ENCODE data around the gene ZFP36L1.

Gene ZFP36L1

DNA sequence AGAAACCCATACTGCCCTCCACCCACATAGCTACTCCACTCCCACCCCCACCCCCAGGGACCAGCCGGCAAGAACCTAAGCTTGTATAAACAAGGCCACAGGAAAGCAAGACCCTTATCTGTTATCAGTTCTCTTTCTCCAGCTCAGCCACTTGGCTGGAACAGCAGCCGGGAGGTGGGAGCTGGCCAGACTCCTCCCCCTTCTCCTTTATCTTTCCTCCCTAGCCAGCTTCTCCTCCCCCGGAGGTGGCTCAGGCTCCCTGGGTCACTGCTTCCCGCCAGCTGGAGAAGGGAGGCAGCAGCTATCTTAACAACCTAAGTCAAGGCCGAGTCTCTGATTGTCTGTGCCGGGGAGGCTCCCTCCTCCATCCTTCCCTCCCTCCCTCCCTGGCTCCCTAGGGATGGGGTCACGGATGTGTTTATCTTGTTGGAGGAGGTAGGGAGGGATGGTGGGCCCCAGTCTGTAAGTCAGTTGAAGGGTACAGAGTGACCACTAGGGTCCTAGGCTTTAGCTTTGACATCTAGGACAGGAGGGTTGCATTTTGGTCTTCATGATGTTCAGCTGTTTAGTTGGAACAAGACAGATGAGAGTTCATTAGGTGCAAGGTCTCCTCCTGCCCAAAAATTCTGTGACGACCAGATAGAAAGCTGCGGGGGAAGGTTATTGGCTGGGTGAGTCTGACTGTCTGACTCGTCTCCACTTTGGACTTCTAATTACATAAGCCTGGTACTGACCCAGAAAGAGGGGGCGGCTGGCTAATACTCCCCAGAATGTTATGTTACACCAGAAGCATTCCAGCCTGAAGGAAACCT lies 29.7 kb downstream of the ZFP36L1 start:
- ATAC-seq (no peak), DNase-seq (no peak)

DNA sequence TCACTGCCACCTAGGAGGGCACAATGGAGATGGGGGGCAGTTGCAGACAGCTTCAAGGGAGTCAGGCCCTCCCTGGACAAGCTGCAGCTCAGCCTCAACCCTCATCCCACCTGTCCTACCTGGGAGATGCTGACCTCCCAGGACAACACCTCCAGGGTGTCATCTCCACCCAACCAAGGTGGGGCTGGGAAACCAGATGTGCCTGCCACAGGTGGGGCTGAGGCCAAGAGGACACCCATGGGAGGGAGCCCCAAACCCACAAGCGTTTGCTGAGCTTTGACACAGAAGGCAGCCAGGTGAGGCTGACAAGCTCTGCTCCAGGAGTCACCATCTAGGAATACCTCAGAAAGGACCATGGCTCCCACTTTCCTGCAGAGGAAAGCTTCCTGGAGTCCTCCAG lies 31.5 kb downstream of the ZFP36L1 start:
- no peak for DNase-seq
- no peak for ATAC-seq

DNA sequence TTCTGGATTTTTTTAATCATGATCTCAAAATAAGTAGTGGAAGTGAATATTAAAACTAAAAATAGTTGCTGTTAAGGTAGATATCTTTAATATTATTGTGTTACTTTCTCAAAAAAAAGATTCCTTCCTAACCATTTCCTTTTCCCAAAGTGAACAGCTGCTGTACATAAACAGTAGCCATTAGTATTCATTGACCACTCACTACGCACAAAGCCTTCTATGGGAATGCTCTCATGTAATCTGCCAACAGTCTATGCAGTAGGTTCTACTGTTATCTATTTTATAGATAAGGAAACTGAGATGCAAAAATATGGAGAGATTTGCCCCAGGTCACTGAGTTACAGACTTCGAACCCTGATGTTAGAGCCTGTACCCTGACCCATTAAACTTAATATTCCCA lies 32.1 kb downstream of the ZFP36L1 start:
- ATAC-seq (no peak), DNase-seq (no peak)

DNA sequence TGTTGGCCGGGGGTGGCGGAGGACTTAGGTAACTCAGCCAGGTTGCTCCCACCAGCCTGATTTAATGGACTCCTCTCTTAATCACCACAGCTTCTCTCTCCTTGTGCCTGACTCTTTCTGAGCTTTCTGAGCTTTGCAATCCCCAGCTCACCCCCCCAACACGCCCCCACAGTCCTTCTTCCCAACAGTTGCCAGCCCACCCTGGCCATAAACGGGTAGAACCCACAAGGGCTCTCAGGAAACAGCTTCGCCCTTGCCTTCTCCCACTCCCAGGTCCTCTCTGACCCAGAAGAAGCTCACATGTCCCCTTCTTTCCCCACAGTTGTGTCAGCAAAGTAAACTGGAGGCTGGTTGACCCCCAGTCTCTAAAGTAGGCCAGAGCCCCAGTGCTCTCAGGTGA lies 32.9 kb downstream of the ZFP36L1 start:
- ATAC-seq (no peak), DNase-seq (no peak)

DNA sequence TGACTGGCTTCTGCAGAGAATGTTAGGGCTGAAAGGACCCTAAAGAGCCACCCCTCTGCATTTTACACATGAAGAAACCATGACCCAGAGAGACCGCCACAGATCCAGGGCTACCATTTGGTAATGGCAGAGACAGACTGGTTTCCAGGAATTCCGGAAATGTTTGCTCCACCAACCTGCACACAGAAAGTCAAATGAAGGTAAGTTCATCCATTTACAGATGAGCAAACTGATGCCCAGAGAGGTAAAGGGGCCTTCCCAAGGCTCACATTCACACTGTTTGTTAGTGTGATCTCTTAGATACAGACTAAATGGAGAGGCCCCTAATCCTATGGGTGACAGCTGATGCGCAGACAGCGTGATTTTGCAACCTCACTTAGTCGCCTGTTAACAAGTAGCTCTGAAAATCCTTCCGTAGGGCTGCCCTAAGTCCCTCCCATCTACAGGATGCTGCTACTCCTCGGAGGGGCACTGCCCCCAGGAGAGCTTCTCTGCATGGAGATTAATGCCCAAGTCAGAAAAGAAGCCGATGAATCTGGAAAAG lies 33.8 kb downstream of the ZFP36L1 start:
- DNase-seq = no peak
- ATAC-seq = no peak

DNA sequence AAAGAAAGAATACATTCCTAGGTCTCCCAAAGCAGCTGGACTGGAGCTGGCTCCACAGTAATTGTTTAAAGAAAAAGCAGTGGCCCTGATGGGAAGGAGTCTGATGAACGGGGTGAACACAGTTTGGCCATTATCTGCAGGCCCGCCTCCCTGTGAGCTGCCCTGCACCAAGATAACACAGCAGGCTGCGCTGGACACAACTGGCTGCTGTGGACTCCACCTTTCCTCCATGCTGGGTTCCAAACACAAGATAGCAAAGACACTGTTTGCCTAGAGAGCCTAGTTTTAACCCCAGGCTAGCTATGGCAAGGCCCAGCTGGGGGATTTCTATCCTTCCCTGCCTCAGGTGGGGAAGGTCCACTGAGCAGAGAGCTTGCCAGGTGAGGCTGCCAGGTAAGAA lies 34.6 kb downstream of the ZFP36L1 start:
- DNase-seq (no peak), ATAC-seq (no peak)

DNA sequence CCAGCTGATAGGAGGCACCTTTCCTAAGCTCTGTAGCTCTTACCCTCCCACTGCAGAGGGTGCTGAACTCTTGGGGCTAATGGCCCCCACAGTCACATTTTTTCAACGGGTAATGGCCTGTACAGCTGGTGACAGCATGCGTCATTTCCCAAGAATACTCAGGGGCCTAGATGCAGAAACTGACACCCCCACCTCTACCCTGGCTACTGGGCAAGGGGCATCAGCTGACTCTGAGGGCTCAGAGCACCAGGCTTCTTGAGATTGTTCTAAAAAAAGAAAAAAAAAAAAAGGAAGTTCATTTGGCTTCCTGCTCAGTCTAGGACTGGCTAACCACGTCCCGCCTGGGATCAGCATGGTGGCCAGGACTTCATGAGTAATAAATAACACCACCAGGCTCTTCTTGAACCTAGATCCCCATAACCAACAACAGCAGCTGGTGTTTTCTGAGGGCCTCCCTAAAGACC lies 35.2 kb downstream of the ZFP36L1 start:
- DNase-seq = no peak
- no peak for ATAC-seq

DNA sequence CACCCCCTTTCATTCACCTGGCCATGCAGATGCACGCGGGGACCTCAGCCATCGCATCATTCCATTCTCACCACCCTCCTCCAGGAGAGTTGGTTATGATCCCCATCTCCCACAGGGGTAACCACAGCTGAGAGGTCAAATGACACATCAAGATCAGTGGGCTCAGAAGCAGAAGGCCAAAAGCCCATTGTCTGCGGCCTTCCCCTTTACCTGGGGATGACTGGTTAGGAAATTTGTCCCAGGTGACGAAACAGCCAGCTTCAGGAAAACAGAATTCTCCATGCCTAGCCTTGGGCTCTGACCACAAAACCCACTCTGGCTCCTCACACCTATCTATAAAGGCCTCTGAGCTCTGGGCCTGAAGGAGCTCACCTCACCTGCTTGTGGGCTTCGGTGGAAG lies 36.1 kb downstream of the ZFP36L1 start:
- ATAC-seq (no peak), DNase-seq (no peak)

DNA sequence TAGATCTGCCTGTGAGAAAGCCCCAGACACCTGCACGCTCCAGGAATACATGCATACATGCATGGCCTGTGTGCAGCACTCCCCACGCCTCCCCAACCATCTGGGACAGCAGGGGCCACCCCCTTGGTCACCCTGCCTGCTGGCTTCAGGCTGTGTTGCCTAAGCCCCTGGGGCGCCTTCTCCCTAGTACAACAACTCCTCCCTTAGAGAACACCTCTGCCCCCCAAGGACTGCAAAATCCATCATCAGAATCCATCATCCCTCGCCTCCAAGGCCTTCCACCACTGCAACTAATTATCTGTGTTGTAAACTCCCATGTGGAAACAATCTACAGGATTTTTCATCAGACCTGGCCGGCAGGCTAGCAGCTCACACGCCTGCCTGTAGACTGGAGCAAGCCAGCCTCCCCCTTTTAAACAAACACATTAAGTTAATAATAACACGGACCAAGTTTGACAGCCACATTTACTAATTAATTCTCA lies 36.8 kb downstream of the ZFP36L1 start:
- ATAC-seq (no peak), DNase-seq (no peak)

DNA sequence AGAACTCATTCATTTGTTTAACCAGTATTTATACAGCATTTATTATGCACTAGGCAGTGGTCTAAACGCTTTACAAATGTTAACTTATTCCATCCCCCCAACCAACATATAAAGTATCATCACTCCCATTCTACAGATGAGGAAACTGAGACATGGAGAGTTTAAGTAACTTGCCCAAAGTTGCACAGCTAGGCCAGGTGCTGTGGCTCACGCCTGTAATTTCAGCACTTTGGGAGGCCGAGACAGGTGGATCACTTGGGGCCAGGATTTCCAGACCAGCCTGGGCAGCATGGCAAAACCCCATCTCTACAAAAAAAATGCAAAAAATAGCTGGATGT lies 37.9 kb downstream of the ZFP36L1 start:
- DNase-seq = no peak
- ATAC-seq = no peak

DNA sequence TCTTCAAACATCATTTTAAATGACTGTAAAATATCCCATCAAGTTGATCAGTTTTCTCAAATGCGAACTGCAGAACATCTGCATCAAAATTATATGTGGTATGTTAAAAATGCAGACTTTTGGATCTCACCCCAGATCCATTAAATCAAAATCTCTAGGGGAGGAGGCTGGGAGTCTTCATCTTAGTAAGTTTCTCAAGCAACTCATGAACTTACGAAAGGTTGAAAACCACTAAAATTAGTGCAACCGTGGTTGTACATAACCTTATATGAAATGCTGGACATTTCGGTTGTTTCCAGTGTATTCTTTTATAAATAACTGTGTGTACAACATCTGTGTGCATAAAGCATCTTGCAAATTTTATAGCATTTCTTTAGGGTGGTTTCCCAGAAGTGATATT lies 39.2 kb downstream of the ZFP36L1 start:
- no peak for ATAC-seq
- DNase-seq = no peak

DNA sequence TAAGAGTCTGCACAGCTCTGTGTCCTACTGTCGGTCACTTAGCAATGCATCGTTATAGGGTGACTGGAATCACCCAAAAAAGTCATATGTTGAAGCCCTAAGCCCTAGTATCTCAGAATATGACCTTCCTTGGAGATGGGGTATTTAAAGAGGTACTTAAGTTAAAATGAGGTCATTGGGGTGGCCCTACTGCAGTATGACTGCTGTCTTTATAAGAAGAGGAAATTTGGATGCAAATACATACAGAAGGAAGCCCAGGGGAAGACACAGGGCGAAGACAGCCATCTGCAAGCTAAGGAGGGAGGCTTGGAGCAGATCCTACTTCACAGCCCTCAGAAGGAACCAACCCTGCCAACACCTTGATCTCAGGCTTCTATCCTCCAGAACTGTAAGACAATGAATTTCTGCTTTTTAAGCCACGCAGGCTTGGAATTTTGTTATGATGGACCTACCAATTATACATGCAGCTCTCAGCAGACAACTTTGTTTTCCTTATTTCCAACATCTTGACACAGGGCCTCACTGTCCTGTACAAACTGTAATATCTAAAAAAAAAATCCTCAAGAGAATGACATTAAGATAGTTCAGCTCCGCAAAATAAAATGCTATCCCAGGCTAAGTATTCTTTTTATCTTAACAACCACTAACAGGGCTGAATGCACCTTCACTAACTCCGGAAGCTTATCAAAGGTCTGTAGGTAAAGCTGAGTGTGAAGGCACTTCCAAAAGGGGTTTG lies 40.4 kb downstream of the ZFP36L1 start:
- DNase-seq (no peak), ATAC-seq (no peak)

DNA sequence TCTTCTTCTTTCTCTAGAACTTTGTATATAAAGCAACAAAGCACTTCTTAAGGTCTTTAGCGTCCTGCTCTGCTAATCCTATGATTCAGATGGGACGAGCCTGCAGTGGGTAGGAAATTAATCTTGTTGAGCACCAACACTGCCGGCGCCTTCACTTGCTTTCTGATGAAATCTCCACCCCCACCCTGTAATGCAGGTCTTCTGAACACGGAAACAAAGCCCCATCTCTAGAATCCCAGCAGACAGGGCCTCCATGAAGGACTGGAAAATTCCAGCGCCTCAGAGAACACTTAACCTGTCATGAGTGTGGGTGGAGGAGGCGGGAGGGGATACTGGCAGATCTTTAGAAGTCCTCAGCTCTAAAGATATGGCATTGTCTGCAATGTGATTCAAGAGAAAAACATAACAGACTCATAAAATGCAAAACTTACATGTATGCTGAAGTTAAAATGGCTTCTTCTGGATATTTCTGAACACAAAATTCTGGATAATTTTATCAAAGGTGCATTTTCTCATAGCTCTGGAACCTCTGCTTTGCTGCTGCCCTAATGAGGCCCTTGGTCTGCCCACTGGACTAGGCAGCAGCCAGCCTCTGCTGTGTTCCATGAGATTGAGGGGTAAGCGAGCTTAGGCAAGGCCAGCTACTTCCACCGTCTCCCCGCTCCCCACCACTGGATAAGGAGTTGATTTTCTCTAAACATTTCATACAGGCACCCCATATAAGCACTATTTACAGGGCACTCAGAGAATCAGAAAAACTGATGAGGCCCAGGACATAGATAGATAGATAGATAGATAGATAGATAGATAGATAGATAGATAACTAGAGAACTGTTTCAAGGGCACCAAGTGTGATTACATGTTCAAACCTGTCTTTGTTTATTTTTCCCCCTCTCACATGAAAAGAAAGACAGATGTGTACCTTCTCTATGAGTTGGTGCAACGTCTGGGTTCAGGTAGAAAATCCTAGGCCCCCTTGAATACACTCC lies 43.1 kb downstream of the ZFP36L1 start:
- ATAC-seq (no peak), DNase-seq (no peak)

DNA sequence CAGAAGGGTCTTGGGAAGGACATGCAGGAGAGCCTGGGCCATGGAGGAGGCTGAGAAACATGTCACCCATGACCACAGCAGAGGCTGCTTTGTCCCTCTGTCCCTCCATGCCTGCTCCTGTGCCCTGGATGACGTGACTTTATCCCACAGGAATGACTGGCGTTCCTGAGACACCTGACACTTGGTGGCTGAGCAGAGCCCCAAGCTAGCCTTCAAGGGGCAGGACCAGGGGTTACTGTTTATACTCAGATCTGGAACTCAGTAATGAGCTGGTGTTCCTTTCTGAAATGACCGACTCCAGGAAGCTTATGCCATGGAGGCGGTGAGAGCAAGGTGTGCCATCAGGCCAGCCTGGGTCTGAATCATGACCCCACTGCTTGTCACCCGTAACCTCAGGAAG lies 44.2 kb downstream of the ZFP36L1 start:
- DNase-seq = no peak
- ATAC-seq = no peak

DNA sequence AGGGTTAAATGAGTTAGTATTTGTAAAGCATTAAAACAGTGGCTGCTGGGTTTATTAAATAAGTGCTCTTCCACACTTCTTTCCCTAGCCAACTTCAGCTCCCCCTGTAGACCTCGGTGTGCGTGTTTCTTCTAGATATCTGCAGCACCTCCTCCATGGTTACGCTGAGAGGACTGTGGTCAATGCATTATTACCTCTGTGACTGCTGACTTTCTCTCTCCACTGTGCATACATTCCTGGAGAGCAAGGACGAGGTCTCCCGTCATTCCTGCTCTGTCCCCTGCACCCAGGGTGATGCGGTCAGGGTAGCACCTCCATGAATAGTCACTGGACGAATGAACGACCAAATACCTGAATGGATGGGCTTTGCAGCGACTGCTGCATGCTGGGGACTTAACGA lies 44.6 kb downstream of the ZFP36L1 start:
- no peak for ATAC-seq
- DNase-seq = no peak

DNA sequence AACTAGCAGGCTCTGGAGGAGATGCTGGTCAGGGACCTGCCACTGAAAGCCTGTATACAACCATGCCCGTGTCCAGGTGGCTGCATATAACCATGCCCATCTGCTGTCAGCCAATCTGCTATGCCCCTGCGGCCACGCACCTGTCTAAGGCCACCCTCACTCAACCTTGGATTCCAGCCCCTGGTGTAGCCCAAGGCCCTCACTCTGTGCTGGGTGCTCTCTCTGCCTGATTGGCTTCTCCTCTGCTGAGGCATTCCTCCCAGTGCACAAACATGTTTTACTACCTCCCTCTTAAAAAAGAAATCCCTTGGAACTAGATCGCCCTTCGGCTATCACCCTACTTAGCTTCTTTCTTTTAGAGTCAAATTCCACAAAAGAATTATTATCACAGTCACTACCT lies 45.5 kb downstream of the ZFP36L1 start:
- ATAC-seq = peak; percentile 19
- no peak for DNase-seq

DNA sequence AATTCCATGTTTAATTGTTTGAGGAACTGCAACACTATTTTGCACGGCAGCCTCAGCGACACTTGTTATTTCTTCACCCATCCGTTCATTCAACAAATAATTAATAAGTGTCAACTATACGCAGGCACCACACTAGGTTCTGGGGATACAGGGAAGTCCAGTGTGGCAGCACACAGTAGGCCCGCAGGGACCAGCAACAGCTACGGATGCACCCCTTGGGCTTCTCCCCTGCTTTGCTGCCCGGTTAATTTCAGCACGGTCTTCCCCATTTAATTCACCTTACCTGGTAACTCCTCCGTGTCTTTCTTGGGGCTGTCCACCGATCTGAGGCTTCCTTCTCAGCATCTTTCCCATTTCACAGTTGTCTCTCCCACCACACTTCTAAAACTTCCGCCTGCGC lies 48.3 kb downstream of the ZFP36L1 start:
- DNase-seq (no peak), ATAC-seq (no peak)

DNA sequence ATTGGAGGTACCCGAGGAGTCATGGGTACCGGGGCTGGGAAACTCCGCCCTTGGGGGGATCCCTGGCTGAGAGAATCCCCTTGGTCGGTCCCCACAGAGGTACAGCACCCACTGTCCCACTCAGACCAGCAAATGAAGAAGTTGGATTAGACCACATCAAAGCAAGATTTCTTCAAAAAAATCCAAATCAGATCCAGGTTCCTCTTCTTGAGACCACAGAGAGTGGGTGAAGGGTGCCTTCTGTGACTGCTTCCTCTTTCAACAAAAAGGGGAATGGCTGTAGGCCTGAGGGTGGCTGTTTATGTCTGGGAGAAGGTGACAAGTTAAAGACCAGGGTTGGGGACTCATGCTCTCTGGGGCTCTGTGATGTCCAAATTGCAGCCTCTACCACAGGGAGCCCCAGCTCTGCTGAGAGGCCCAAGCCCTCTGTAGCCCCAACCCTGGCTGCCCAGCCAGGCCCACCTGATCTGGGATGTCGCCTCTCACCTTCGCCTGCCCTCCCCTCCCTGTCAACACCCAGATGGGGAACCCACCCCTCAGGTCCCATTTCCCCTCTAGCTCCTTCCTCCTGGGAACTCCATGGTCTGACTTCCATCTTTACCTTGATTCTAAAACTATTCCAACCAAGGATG lies 50.9 kb downstream of the ZFP36L1 start:
- ATAC-seq (peak; percentile 58), DNase-seq (peak; percentile 30)

DNA sequence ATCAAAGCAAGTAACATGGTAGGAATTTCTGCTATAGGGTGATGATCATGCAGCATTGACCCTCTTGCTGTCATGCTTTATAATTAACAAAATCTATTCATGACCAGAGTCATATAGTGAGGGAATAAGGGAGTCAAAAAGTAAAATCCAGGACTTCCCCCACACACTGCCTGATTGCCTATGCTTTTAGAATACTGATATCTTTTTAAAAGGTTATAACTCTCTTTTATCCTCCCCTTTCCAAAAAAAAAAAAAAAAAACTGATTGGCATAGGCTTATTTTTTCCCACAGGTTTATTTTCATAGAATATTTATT lies 51.4 kb downstream of the ZFP36L1 start:
- ATAC-seq (peak; percentile 21), DNase-seq (no peak)

DNA sequence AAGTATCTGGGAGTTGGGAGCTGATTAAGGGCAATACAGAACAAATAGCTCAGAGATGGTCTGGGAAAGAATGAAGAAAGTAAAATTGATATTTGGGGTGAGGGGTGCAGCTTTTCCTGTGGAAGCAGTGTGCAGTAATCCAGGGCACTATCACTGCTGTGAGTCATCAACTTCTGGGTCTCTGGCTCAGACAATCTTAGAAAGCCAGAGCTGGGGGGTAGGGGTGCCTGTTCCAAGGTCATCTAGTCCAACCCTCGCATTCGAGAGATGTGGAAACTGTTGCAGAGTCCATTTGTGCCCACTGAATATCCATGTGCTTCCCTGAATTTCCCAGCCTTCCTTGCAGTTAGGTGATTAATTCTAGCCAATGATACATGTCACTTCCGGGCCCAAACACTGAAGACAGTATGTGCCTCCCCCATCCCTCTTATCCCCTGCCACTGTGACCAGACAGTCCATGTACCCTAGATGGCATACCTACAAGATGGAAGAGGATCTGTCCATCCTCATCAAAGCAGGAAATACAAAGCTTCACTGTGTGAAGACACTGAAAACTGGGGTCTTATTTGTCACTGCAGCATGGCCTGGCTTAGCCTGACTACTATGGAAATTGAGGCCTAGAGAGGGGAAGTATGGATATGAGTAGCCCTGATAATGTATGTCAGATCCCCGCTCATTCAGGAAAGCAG lies 51.9 kb downstream of the ZFP36L1 start:
- ATAC-seq = no peak

DNA sequence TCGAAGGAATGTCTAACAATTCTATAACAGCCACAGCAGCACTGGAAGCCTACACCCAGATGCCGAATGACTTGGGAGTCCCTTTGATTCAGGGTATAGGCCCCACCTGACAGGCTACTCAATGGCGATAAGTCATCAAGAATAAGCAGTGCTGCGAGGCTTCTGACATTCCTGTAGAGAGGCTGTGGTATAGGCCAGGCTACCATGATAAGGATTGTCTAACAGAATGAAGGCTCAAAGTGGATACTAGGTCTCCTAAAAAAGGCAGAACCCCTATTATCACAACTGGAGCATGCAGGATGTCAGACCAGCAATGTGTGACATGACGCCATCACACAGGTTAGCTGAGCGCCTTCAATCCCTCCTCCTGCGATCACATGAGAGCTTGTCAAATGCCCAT lies 53.2 kb downstream of the ZFP36L1 start:
- ATAC-seq = no peak

More for the DNA sequence above, 51.9 kb downstream of the ZFP36L1 start:
- no peak for DNase-seq

More for the DNA sequence above, 53.2 kb downstream of the ZFP36L1 start:
- no peak for DNase-seq
